IMR-90 (cell line): ENCODE data around the gene BTG2. TPM values are rescaled to one million over a fixed set of nuclear protein-coding genes. Genes with fewer than 3 reads are reported as not detected.
A peak's percentile ranks its signal among the peaks of the same experiment; 100 is the strongest.

Experiments
- ATAC-seq: fragments of 200-7000 bp; cut with Tn5 transposase; 2 replicates; pipeline ENCODE4 v1.9.1; 2020; ENCODE audit warnings: low read depth, mild to moderate bottlenecking, moderate library complexity
- BruUV-seq: library from RNA; stranded (reverse); fragments of 400-500 nt; replicated peaks from 2 replicates; lab custom pipeline; 2021; lab: Mats Ljungman, UMichigan
- CTCF ChIA-PET: fragments of 300-600 bp; formaldehyde crosslinking; extraction: SDS; loops from one replicate; lab custom pipeline; 2021; ENCODE audit warnings: antibody characterized with exemption; lab: Yijun Ruan, JAX
- POLR2A ChIA-PET: fragments of 300-600 bp; sonication (Branson Sonifier 250); formaldehyde crosslinking; loops from one replicate; lab custom pipeline; 2022; ENCODE audit warnings: antibody characterized with exemption; ENCODE audit not compliant: unreplicated experiment; lab: Charles Lee
- DNase-seq: peaks from one replicate; pipeline ENCODE4 v3.0.0; 2013
- H2AFZ ChIP-seq: replicated peaks from 2 replicates; pipeline ENCODE3; 2013; ENCODE audit warnings: low read length, mild to moderate bottlenecking; ENCODE audit not compliant: poor library complexity
- H2AK5ac ChIP-seq: 2 replicates; pipeline ENCODE4 v1.6.1; 2013; ENCODE audit warnings: low read depth, low read length, inconsistent platforms
- H2AK9ac ChIP-seq: replicated peaks from 2 replicates; pipeline ENCODE3; 2013; ENCODE audit warnings: mild to moderate bottlenecking, low read depth, low read length, moderate library complexity; ENCODE audit not compliant: poor library complexity
- H2BK120ac ChIP-seq: 2 replicates; pipeline ENCODE4 v1.6.1; 2013; ENCODE audit warnings: low read depth, low read length, inconsistent platforms
- H2BK15ac ChIP-seq: 3 replicates; pipeline ENCODE4 v1.6.1; 2013; ENCODE audit warnings: low read depth, low read length, inconsistent platforms
- H2BK20ac ChIP-seq: 2 replicates; pipeline ENCODE4 v1.6.1; 2013; ENCODE audit warnings: low read depth, mild to moderate bottlenecking, inconsistent platforms, low read length, moderate library complexity
- H2BK5ac ChIP-seq: 2 replicates; pipeline ENCODE4 v1.6.1; 2013; ENCODE audit warnings: mild to moderate bottlenecking, low read depth, low read length, inconsistent platforms; ENCODE audit not compliant: poor library complexity, severe bottlenecking
- H3K14ac ChIP-seq: replicated peaks from 2 replicates; pipeline ENCODE4 v1.6.1; 2013; ENCODE audit warnings: low read depth, low read length, inconsistent platforms
- H3K18ac ChIP-seq: 2 replicates; pipeline ENCODE4 v1.6.1; 2013; ENCODE audit warnings: low read depth, low read length, control low read depth
- H3K23ac ChIP-seq: 2 replicates; pipeline ENCODE4 v1.6.1; 2013; ENCODE audit warnings: low read depth, low read length, inconsistent platforms
- H3K27ac ChIP-seq: 2 replicates; pipeline ENCODE4 v1.5.1; 2013; ENCODE audit warnings: mild to moderate bottlenecking, control low read depth, low read length; ENCODE audit not compliant: insufficient read depth
- H3K27me3 ChIP-seq: 2 replicates; pipeline ENCODE4 v1.6.1; 2013; ENCODE audit warnings: low read length; ENCODE audit not compliant: control insufficient read depth, insufficient read depth
- H3K36me3 ChIP-seq: 2 replicates; pipeline ENCODE4 v1.6.1; 2013; ENCODE audit warnings: low read length, mixed read lengths; ENCODE audit not compliant: control insufficient read depth, insufficient read depth
- H3K4ac ChIP-seq: 2 replicates; pipeline ENCODE4 v1.6.1; 2013; ENCODE audit warnings: low read depth, low read length, inconsistent platforms
- H3K4me1 ChIP-seq: 2 replicates; pipeline ENCODE4 v1.6.1; 2013; ENCODE audit warnings: low read length, mixed read lengths; ENCODE audit not compliant: control insufficient read depth, insufficient read depth
- H3K4me2 ChIP-seq: 2 replicates; pipeline ENCODE4 v1.6.1; 2013; ENCODE audit warnings: low read depth, mild to moderate bottlenecking, control low read depth, low read length, moderate library complexity
- H3K4me3 ChIP-seq: 2 replicates; pipeline ENCODE4 v1.5.1; 2013; ENCODE audit warnings: low read depth, mild to moderate bottlenecking, control low read depth, low read length, moderate library complexity; ENCODE audit not compliant: insufficient read depth
- H3K56ac ChIP-seq: 2 replicates; pipeline ENCODE4 v1.6.1; 2013; ENCODE audit warnings: low read length, inconsistent platforms; ENCODE audit not compliant: insufficient read depth; ENCODE audit errors: extremely low read depth
- H3K79me1 ChIP-seq, 2 experiments: 2 replicates each; pipeline ENCODE4 v1.6.1; 2013; ENCODE audit warnings: low read length in 2 of 2, inconsistent platforms in 1 of 2, low read depth in 1 of 2
- H3K9ac ChIP-seq: 2 replicates; pipeline ENCODE4 v1.6.1; 2013; ENCODE audit warnings: low read depth, low read length, control low read depth
- H3K9me1 ChIP-seq: 2 replicates; pipeline ENCODE4 v1.6.1; 2013; ENCODE audit warnings: low read length, inconsistent platforms; ENCODE audit not compliant: insufficient read depth
- H3K9me3 ChIP-seq: 2 replicates; pipeline ENCODE4 v1.6.1; 2013; ENCODE audit warnings: low read length; ENCODE audit not compliant: control insufficient read depth, insufficient read depth
- H4K20me1 ChIP-seq: 2 replicates; pipeline ENCODE4 v1.6.1; 2013; ENCODE audit warnings: low read length, inconsistent platforms; ENCODE audit not compliant: insufficient read depth
- H4K5ac ChIP-seq: 2 replicates; pipeline ENCODE4 v1.6.1; 2013; ENCODE audit warnings: mild to moderate bottlenecking, low read depth, low read length, control low read depth
- H4K8ac ChIP-seq, 2 experiments: 2 replicates each; pipeline ENCODE4 v1.6.1; 2013; ENCODE audit warnings: low read depth in 2 of 2, low read length in 2 of 2, control low read depth in 1 of 2, inconsistent platforms in 1 of 2
- H4K91ac ChIP-seq: 2 replicates; pipeline ENCODE4 v1.6.1; 2013; ENCODE audit warnings: low read depth, low read length, inconsistent platforms; ENCODE audit not compliant: insufficient read depth
- BHLHE40 ChIP-seq: fragments of 150-350 bp; IDR thresholded peaks from 2 replicates; pipeline ENCODE4 v1.6.1; 2016; ENCODE audit warnings: mild to moderate bottlenecking, low read depth, low read length
- ELK1 ChIP-seq: fragments of 150-350 bp; IDR thresholded peaks from 2 replicates; pipeline ENCODE4 v1.6.1; 2016; ENCODE audit warnings: low read depth, mild to moderate bottlenecking, low read length, moderate library complexity, borderline replicate concordance
- WGBS, 2 experiments: methylation state at CpG; one replicate each; pipeline versions ENCODE4 v1.1.5 to v1.1.7; 2013; ENCODE audit warnings: missing lambda C conversion rate in 2 of 2; ENCODE audit not compliant: insufficient read length in 1 of 2; ENCODE audit errors: extremely low coverage in 2 of 2; 5-methylcytosine and 5-hydroxymethylcytosine counted together
- dilution Hi-C: fragments of 300-500 bp; cut with HindIII; formaldehyde crosslinking; loops from one replicate; pipeline ENCODE4 v1.14.3; 2018; ENCODE audit warnings: low sequenced_read_pairs; ENCODE audit not compliant: unreplicated experiment
- in situ Hi-C: fragments of 300-500 bp; cut with MboI; formaldehyde crosslinking; loops from 3 replicates; pipeline ENCODE4 v1.14.3; 2019; ENCODE audit warnings: low sequenced_read_pairs, inconsistent platforms, mixed read lengths
- intact Hi-C: fragments of 100-400 bp; cut with micrococcal nuclease; formaldehyde crosslinking; loops from 2 replicates; pipeline ENCODE4 v1.10.0; 2022
- polyA plus RNA-seq, 3 experiments: library from polyadenylated mRNA; depleted of rRNA; stranded (reverse); fragments of >200 nt; gene quantifications; 2 replicates each; pipeline ENCODE4 v1.2.3, GENCODE V29; 2012; ENCODE audit warnings: low replicate concordance in 1 of 3
- total RNA-seq: library from RNA; depleted of rRNA; stranded (reverse); fragments of >200 nt; gene quantifications from 2 replicates; pipeline ENCODE4 v1.2.3, GENCODE V29; 2012

Gene BTG2
- total and polyA plus RNA-seq, 2 of the 4 experiments (the other 2 are of a cell fraction), result 8.4 to 18.8 TPM

GRCh38 chr1:203276916-203277545, 28.3 kb upstream of the BTG2 start:
- Histone ChIP-seq H3K27ac (no peak overlapping the region), H3K4me2 (no peak overlapping the region), H3K56ac (no peak overlapping the region), H3K9ac (no peak overlapping the region), H2BK15ac (no peak overlapping the region), H4K8ac (no peak overlapping the region), H2AFZ (peak overlapping the region; percentile 47), H3K4me3 (no peak overlapping the region), H3K4ac (no peak overlapping the region), H4K91ac (no peak overlapping the region), H3K27me3 (no peaks in the 10 kb centered on the region), H4K5ac (no peak overlapping the region), H3K79me1 (no peaks in the 10 kb centered on the region), H4K20me1 (no peaks in the 10 kb centered on the region), H3K23ac (no peak overlapping the region), H2AK5ac (no peak overlapping the region), H2AK9ac (no peak overlapping the region), H3K18ac (no peak overlapping the region), H3K36me3 (no peaks in the 10 kb centered on the region), H3K4me1 (peaks cover 12% of the 10 kb centered on the region; the same call in 1 of the 2 replicates), H2BK120ac (no peak overlapping the region), H3K14ac (no peak overlapping the region), H2BK5ac (no peak overlapping the region), H3K9me1 (no peaks in the 10 kb centered on the region; the same call in 1 of the 2 replicates), H2BK20ac (no peak overlapping the region), H3K9me3 (no peaks in the 10 kb centered on the region)
- DNase-seq (no peak), ATAC-seq (no peak)
- in situ Hi-C loops, result loop anchor here (10.0 kb wide), 1 partner anchor 168 kb away; no protein-coding TSS in a partner anchor
- no TSS peak for BruUV-seq
- ChIA-PET POLR2A (no interaction called here), CTCF (interaction anchor here (2.2 kb wide), 1 partner anchor 10 kb away, joined by 10 read pairs; no protein-coding TSS in a partner anchor)
- dilution Hi-C loops, result no loop called here
- TF ChIP-seq BHLHE40, result no peak
- TF ChIP-seq ELK1, result no peak
- intact Hi-C loops, result no loop called here
- 65% methylated on average over 5 of the region's 9 CpGs; no CpG with 5 or more reads in 1 of the 2 experiments for WGBS, 2 experiments
